HepG2 (cell line): ENCODE results near the gene VIT. TPM values are rescaled to one million over a fixed set of nuclear protein-coding genes. Genes with fewer than 3 reads are reported as not detected.

Experiments used
- ATAC-seq: fragments of 200-7000 bp; cut with Tn5 transposase; 3 replicates; pipeline ENCODE4 v1.9.1; 2020; ENCODE audit warnings: mild to moderate bottlenecking, moderate library complexity
- BruUV-seq: library from RNA; stranded (reverse); fragments of 400-500 nt; replicated peaks from 2 replicates; lab custom pipeline; 2021; lab: Mats Ljungman, UMichigan
- CTCF ChIA-PET: fragments of 300-600 bp; formaldehyde crosslinking; extraction: SDS; loops from one replicate; lab custom pipeline; 2021; ENCODE audit warnings: low total read pairs, inconsistent platforms, low intra/inter-chr PET ratio; lab: Yijun Ruan, JAX
- POLR2A ChIA-PET: fragments of 350-600 bp; sonication (Branson Sonifier 250); formaldehyde crosslinking; loops from one replicate; lab custom pipeline; 2020; ENCODE audit warnings: antibody characterized with exemption, inconsistent platforms; lab: Yijun Ruan, JAX
- DNase-seq: peaks from one replicate; pipeline ENCODE4 v3.0.0-alpha.2; 2015; ENCODE audit warnings: low spot score
- FAIRE-seq: peaks from 3 replicates; lab custom pipeline; 2011; peaks lifted over from hg19 to GRCh38; lab: Jason Lieb, UNC
- H2AFZ ChIP-seq: one replicate; pipeline ENCODE4 v1.6.1; 2011; ENCODE audit warnings: low read length, inconsistent platforms
- H3K27ac ChIP-seq: fragments of 300-600 bp; 3 replicates; pipeline ENCODE4 v1.8.0; 2011; ENCODE audit warnings: mixed run types, mild to moderate bottlenecking, mixed read lengths, low read length, inconsistent platforms; ENCODE audit not compliant: insufficient read depth; ENCODE audit errors: extremely low read length
- H3K27me3 ChIP-seq, 2 experiments: fragments of 200-600 bp in 1 of 2; 2 replicates in 1 of 2; 3 replicates in 1 of 2; pipeline versions ENCODE4 v1.6.0 to v1.8.0; 2011; ENCODE audit warnings: low read length in 2 of 2, mild to moderate bottlenecking in 2 of 2, moderate library complexity in 2 of 2, inconsistent platforms in 1 of 2; ENCODE audit not compliant: insufficient read depth in 2 of 2, control insufficient read depth in 1 of 2
- H3K36me3 ChIP-seq, 2 experiments: fragments of 200-600 bp in 1 of 2; replicated peaks in 1 of 2; 2 replicates in 1 of 2; 3 replicates in 1 of 2; pipeline versions ENCODE4 v1.5.1 to v1.8.0; 2011; ENCODE audit warnings: low read length in 2 of 2, inconsistent platforms in 1 of 2; ENCODE audit not compliant: insufficient read depth in 2 of 2, control insufficient read depth in 1 of 2
- H3K4me1 ChIP-seq: 2 replicates; pipeline ENCODE4 v1.5.1; 2012; ENCODE audit warnings: low read length, inconsistent platforms; ENCODE audit not compliant: insufficient read depth
- H3K4me2 ChIP-seq: 2 replicates; pipeline ENCODE4 v1.6.0; 2011; ENCODE audit warnings: low read depth, low read length, inconsistent platforms
- H3K4me3 ChIP-seq, 3 experiments: fragments of 200-600 bp in 1 of 3; sonication (generic), shearing (Covaris generic) in 1 of 3; replicated peaks in 1 of 3; 2 replicates each; pipeline ENCODE4 v1.5.1; 2011 to 2016; ENCODE audit warnings: low read length in 3 of 3, inconsistent platforms in 2 of 3, low read depth in 2 of 3, mild to moderate bottlenecking in 2 of 3, control low read depth in 1 of 3, mixed read lengths in 1 of 3; ENCODE audit not compliant: insufficient read depth in 1 of 3
- H3K79me2 ChIP-seq: one replicate; pipeline ENCODE4 v1.6.1; 2011; ENCODE audit warnings: low read length, inconsistent platforms; ENCODE audit not compliant: insufficient read depth
- H3K9ac ChIP-seq: 2 replicates; pipeline ENCODE4 v1.6.0; 2011; ENCODE audit warnings: mild to moderate bottlenecking, low read depth, low read length, inconsistent platforms; ENCODE audit not compliant: insufficient read depth
- H3K9me3 ChIP-seq: 2 replicates; pipeline ENCODE4 v1.5.1; 2012; ENCODE audit warnings: mild to moderate bottlenecking, low read length
- H4K20me1 ChIP-seq: 2 replicates; pipeline ENCODE4 v1.6.0; 2011; ENCODE audit warnings: inconsistent platforms, mild to moderate bottlenecking, low read length, moderate library complexity; ENCODE audit not compliant: insufficient read depth
- GZF1 ChIP-seq: sonication (generic); formaldehyde crosslinking; IDR thresholded peaks from 2 replicates; pipeline ENCODE4 v1.5.1; 2020; ENCODE audit warnings: mild to moderate bottlenecking, missing genetic modification reagents
- HNRNPL ChIP-seq: fragments of 200-400 bp; formaldehyde crosslinking; IDR thresholded peaks from 2 replicates; pipeline ENCODE4 v1.6.1; 2017; ENCODE audit warnings: mild to moderate bottlenecking, low read depth, low read length
- KMT2A ChIP-seq: sonication (generic); formaldehyde crosslinking; IDR thresholded peaks from 2 replicates; pipeline ENCODE4 v1.4.0; 2020; ENCODE audit warnings: missing genetic modification reagents
- MLLT10 ChIP-seq: sonication (generic); formaldehyde crosslinking; IDR thresholded peaks from 2 replicates; pipeline ENCODE4 v1.4.0; 2020; ENCODE audit warnings: missing genetic modification reagents
- MTF1 ChIP-seq: sonication (generic); formaldehyde crosslinking; IDR thresholded peaks from 2 replicates; pipeline ENCODE4 v1.5.0; 2020; ENCODE audit warnings: missing genetic modification reagents
- PHB2 ChIP-seq: fragments of 450-650 bp; IDR thresholded peaks from 2 replicates; pipeline ENCODE4 v1.6.1; 2018; ENCODE audit not compliant: partially characterized antibody
- RCOR2 ChIP-seq: IDR thresholded peaks from 2 replicates; pipeline ENCODE4 v1.6.1; 2016; ENCODE audit warnings: missing biosample characterization, missing genetic modification reagents
- SIX4 ChIP-seq: sonication (generic); formaldehyde crosslinking; IDR thresholded peaks from 2 replicates; pipeline ENCODE4 v1.4.0; 2020; ENCODE audit warnings: missing genetic modification reagents
- TAF15 ChIP-seq: fragments of 200-400 bp; formaldehyde crosslinking; IDR thresholded peaks from one replicate; pipeline ENCODE4 v1.6.1; 2018; ENCODE audit warnings: mild to moderate bottlenecking, low read depth, low read length; ENCODE audit not compliant: poor library complexity, severe bottlenecking
- ZHX1 ChIP-seq: sonication (generic); formaldehyde crosslinking; IDR thresholded peaks from 2 replicates; pipeline ENCODE4 v1.8.1; 2022; ENCODE audit warnings: low read depth, mild to moderate bottlenecking, missing genetic modification reagents
- ZNF160 ChIP-seq: sonication (generic); formaldehyde crosslinking; IDR thresholded peaks from 2 replicates; pipeline ENCODE4 v1.8.0; 2022; ENCODE audit warnings: mild to moderate bottlenecking, inconsistent platforms, missing genetic modification reagents
- ZNF207 ChIP-seq: fragments of 450-650 bp; IDR thresholded peaks from 2 replicates; pipeline ENCODE4 v1.6.1; 2016; ENCODE audit warnings: antibody characterized with exemption, borderline replicate concordance
- ZNF260 ChIP-seq: sonication (generic); formaldehyde crosslinking; IDR thresholded peaks from 2 replicates; pipeline ENCODE4 v1.4.0; 2020; ENCODE audit warnings: missing genetic modification reagents, low read depth, mild to moderate bottlenecking, borderline replicate concordance
- ZNF367 ChIP-seq: sonication (generic); formaldehyde crosslinking; IDR thresholded peaks from 2 replicates; pipeline ENCODE4 v1.4.0; 2020; ENCODE audit warnings: missing genetic modification reagents, borderline replicate concordance
- ZNF614 ChIP-seq: IDR thresholded peaks from 2 replicates; pipeline ENCODE4 v1.6.1; 2018; ENCODE audit warnings: missing biosample characterization, missing genetic modification reagents, inconsistent platforms, borderline replicate concordance
- ZNF781 ChIP-seq: sonication (generic); formaldehyde crosslinking; IDR thresholded peaks from 2 replicates; pipeline ENCODE4 v1.5.1; 2020; ENCODE audit warnings: borderline replicate concordance, mild to moderate bottlenecking, missing genetic modification reagents; ENCODE audit errors: not compliant biosample characterization
- ZSCAN21 ChIP-seq: sonication (generic); formaldehyde crosslinking; IDR thresholded peaks from 2 replicates; pipeline ENCODE4 v1.8.0; 2022; ENCODE audit warnings: mild to moderate bottlenecking, missing genetic modification reagents, moderate library complexity, borderline replicate concordance
- ZSCAN22 ChIP-seq: sonication (generic); formaldehyde crosslinking; IDR thresholded peaks from 2 replicates; pipeline ENCODE4 v1.4.0; 2020; ENCODE audit warnings: mild to moderate bottlenecking, missing genetic modification reagents
- WGBS: methylation state at CpG from one replicate; pipeline ENCODE4 v1.1.6; 2017; ENCODE audit warnings: low lambda C conversion rate; 5-methylcytosine and 5-hydroxymethylcytosine counted together
- in situ Hi-C: cut with HindIII; loops from 2 replicates; pipeline ENCODE4 v1.10.0; 2017; ENCODE audit warnings: low pct_unique_long_range_greater_than_20kb; ENCODE audit not compliant: extremely low pct_ligation_motif_present
- intact Hi-C: fragments of 100-400 bp; cut with micrococcal nuclease; formaldehyde crosslinking; loops from one replicate; pipeline ENCODE4 v1.10.0; 2022; ENCODE audit not compliant: unreplicated experiment
- polyA plus RNA-seq, 8 experiments: library from polyadenylated mRNA; depleted of rRNA in 3 of 8; stranded (reverse) in 7 of 8; unstranded in 1 of 8; fragments of >200 nt; fragmentation: Illumina TruSeq in 4 of 8; extraction: Trizol in 4 of 8; gene quantifications; 2 replicates each; pipeline versions ENCODE4 v1.2.1 to v1.2.3, GENCODE V29; 2011 to 2016; ENCODE audit warnings: low read depth in 4 of 8, missing spikeins in 1 of 8, mixed read lengths in 1 of 8; ENCODE audit not compliant: insufficient read depth in 1 of 8
- total RNA-seq, 5 experiments: library from RNA; depleted of rRNA; stranded (reverse); fragments of >200 nt; fragmentation: Illumina TruSeq; extraction: Trizol; gene quantifications; 2 replicates each; pipeline ENCODE4 v1.2.3, GENCODE V29; 2016; ENCODE audit warnings: low read depth in 1 of 5

The VIT gene
- total and polyA plus RNA-seq, 2 of the 13 experiments (the other 11 are each of a cell fraction or from before 2014, with no cell fraction given): not detected

- WGBS: 24% methylated on average over 7 of the region's 7 CpGs
- CTCF ChIA-PET: no interaction called here
- DNase-seq: no peak
- peak; percentile 46; the same call in 1 of the 2 replicates for TF ChIP-seq GZF1 (CRISPR knock-in tag)
- no peak for TF ChIP-seq ZSCAN22 (CRISPR knock-in tag)
- POLR2A ChIA-PET: no interaction called here
- no peak for FAIRE-seq
- Histone ChIP-seq H3K36me3 (no peaks in the 10 kb centered on the region), H3K4me1 (no peaks in the 10 kb centered on the region), H3K9me3 (no peaks in the 10 kb centered on the region), H3K79me2 (no peaks in the 10 kb centered on the region), H2AFZ (no peak overlapping the region), H3K27me3 (peaks cover 5 to 16% of the 10 kb centered on the region in 2 experiments; a peak in 4 of 5 replicates), H3K9ac (no peak overlapping the region), H3K27ac (no peak overlapping the region), H3K4me3 (no peak overlapping the region), H3K4me2 (no peak overlapping the region), H4K20me1 (no peaks in the 10 kb centered on the region)
- no TSS peak for BruUV-seq
- ATAC-seq: no peak
- in situ Hi-C loops (no loop called here), intact Hi-C loops (no loop called here)
Measured at GRCh38 chr2:36773947-36774346, 77.4 kb downstream of the VIT start.

GRCh38 chr2:36775261-36775660 is 78.8 kb downstream of the VIT start:
- peaks cover 5 to 13% of the 10 kb centered on the region in 2 experiments; a peak in 3 of 5 replicates for H3K27me3 ChIP-seq
- H3K4me2 ChIP-seq: no peak overlapping the region
- 0 out of 3 replicates have a peak, but pooled peaks have one; percentile 21 for ATAC-seq
- no TSS peak for BruUV-seq
- no peaks in the 10 kb centered on the region for H3K79me2 ChIP-seq
- in situ Hi-C loops: loop anchor here (25.0 kb wide), 1 partner anchor 1112 kb away; no protein-coding TSS in a partner anchor
- ChIA-PET POLR2A (no interaction called here), CTCF (no interaction called here)
- 12% methylated on average over 3 of the region's 3 CpGs for WGBS
- DNase-seq: no peak
- no peaks in the 10 kb centered on the region for H3K4me1 ChIP-seq
- FAIRE-seq: no peak
- no peak overlapping the region for H3K4me3 ChIP-seq
- H2AFZ ChIP-seq: no peak overlapping the region
- H3K9me3 ChIP-seq: no peaks in the 10 kb centered on the region
- intact Hi-C loops: no loop called here
- no peaks in the 10 kb centered on the region for H3K36me3 ChIP-seq
- no peak overlapping the region for H3K27ac ChIP-seq
- H4K20me1 ChIP-seq: no peaks in the 10 kb centered on the region
- H3K9ac ChIP-seq: no peak overlapping the region
- TF ChIP-seq ZNF367 (CRISPR knock-in tag) (no peak), ZSCAN21 (CRISPR knock-in tag) (no peak), ZNF160 (no peak), SIX4 (CRISPR knock-in tag) (no peak), MTF1 (no peak), ZNF614 (CRISPR knock-in tag) (no peak), ZNF260 (CRISPR knock-in tag) (no peak), MLLT10 (no peak), ZNF207 (no peak), ZHX1 (CRISPR knock-in tag) (no peak), TAF15 (no peak), PHB2 (no peak), KMT2A (no peak), ZNF781 (no peak), RCOR2 (no peak), HNRNPL (no peak)
